ENCODE results near the gene UBXN2A. TPM values are rescaled to one million over a fixed set of nuclear protein-coding genes. Genes with fewer than 3 reads are reported as not detected.

UBXN2A gene
- total and polyA plus RNA-seq, 2 of the 8 experiments (the other 6 are each of a cell fraction or from before 2014, with no cell fraction given): 3.6 to 20.4 TPM

DNA sequence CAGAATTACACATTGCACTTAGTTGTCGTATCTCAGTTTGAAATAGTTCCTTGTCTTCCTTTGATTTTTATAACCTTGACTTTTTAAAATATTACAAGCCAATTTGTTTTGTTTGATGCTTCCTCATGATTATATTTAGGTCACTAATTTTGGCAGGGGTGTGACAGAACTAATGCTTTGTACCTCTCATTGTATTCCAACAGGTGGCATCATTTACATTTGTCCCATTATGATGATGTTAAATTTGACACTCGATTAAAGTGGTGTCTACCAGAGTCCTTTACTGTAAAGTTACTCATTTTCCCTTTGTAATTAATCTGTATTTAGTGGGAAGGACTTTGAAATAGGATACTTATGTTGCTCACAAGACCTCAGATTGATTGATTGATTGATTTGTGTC is 48.1 kb downstream of the UBXN2A start:
- H3K23ac ChIP-seq (ENCODE audit: insufficient read length): no peak overlapping the region
- H3K36me3 ChIP-seq (ENCODE audit: control insufficient read depth in 2 of 4, insufficient read depth in 4 of 4, low read length in 3 of 4): peaks cover 0 to 7% (median 0%) of the 10 kb centered on the region in 4 experiments; a peak in 2 of 8 replicates
- H3K14ac ChIP-seq (ENCODE audit: insufficient read length): no peak overlapping the region
- no peak overlapping the region for H3K4me2 ChIP-seq (ENCODE audit: insufficient read depth in 1 of 2, low read depth in 2 of 2, low read length in 2 of 2)
- H3K56ac ChIP-seq (replicated peaks; ENCODE audit: insufficient read length, low read depth, low read length): no peak overlapping the region
- POLR2A ChIA-PET (ENCODE audit: partially characterized antibody): no interaction called here
- no peaks in the 10 kb centered on the region for H3K9me3 ChIP-seq (ENCODE audit: insufficient read depth in 2 of 2, low read depth in 1 of 2, low read length in 1 of 2)
- H3K4ac ChIP-seq (replicated peaks; ENCODE audit: insufficient read length, low read depth, low read length): no peak overlapping the region
- no peak overlapping the region for H4K8ac ChIP-seq (ENCODE audit: extremely low read depth, insufficient read depth, low read length)
- H3K79me2 ChIP-seq (ENCODE audit: control insufficient read depth in 1 of 2, insufficient read depth in 2 of 2, low read length in 2 of 2): no peaks in the 10 kb centered on the region
- H3K27me3 ChIP-seq (replicated peaks in 1 of 4; ENCODE audit: control insufficient read depth in 3 of 4, extremely low read depth in 1 of 4, insufficient read depth in 3 of 4, low read length in 3 of 4): no peaks in the 10 kb centered on the region
- no peak overlapping the region for H2BK15ac ChIP-seq (ENCODE audit: low read length)
- no peak overlapping the region for H2BK20ac ChIP-seq (ENCODE audit: low read length)
- FAIRE-seq: no peak
- CTCF ChIA-PET (ENCODE audit: partially characterized antibody): no interaction called here
- H3K4me1 ChIP-seq (replicated peaks in 1 of 4; ENCODE audit: control insufficient read depth in 3 of 4, insufficient read depth in 4 of 4, low read length in 3 of 4): no peaks in the 10 kb centered on the region; a peak in 1 of 7 replicates
- H2AFZ ChIP-seq (ENCODE audit: low read length): no peak overlapping the region
- no peak overlapping the region for H3K18ac ChIP-seq (ENCODE audit: extremely low read depth, low read length)
- H3K4me3 ChIP-seq (ENCODE audit: extremely low read depth in 1 of 4, insufficient read depth in 2 of 4, low read depth in 3 of 4, low read length in 4 of 4): no peak overlapping the region
- no peaks in the 10 kb centered on the region for H4K20me1 ChIP-seq (replicated peaks in 1 of 2; ENCODE audit: control insufficient read depth in 1 of 2, insufficient read depth in 2 of 2, low read length in 2 of 2)
- no peak overlapping the region for H2BK12ac ChIP-seq (ENCODE audit: low read depth, low read length)
- H2BK120ac ChIP-seq (replicated peaks; ENCODE audit: low read depth, low read length): no peak overlapping the region
- no peaks in the 10 kb centered on the region for H3K23me2 ChIP-seq (ENCODE audit: low read depth, low read length)
- no peak overlapping the region for H4K5ac ChIP-seq (ENCODE audit: insufficient read length, low read depth, low read length)
- H2AK5ac ChIP-seq (ENCODE audit: low read depth, low read length): no peak overlapping the region
- no peak for TF ChIP-seq RNF2 (IDR thresholded peaks at IDR 0.05; ENCODE audit: borderline replicate concordance, low read depth, low read length, missing control alignments, poor library complexity, severe bottlenecking)
- TF ChIP-seq, protein P1, sequence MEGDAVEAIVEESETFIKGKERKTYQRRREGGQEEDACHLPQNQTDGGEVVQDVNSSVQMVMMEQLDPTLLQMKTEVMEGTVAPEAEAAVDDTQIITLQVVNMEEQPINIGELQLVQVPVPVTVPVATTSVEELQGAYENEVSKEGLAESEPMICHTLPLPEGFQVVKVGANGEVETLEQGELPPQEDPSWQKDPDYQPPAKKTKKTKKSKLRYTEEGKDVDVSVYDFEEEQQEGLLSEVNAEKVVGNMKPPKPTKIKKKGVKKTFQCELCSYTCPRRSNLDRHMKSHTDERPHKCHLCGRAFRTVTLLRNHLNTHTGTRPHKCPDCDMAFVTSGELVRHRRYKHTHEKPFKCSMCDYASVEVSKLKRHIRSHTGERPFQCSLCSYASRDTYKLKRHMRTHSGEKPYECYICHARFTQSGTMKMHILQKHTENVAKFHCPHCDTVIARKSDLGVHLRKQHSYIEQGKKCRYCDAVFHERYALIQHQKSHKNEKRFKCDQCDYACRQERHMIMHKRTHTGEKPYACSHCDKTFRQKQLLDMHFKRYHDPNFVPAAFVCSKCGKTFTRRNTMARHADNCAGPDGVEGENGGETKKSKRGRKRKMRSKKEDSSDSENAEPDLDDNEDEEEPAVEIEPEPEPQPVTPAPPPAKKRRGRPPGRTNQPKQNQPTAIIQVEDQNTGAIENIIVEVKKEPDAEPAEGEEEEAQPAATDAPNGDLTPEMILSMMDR (IDR thresholded peaks at IDR 0.05; ENCODE audit: control extremely low read depth in 1 of 3, insufficient read depth in 1 of 3, low read depth in 1 of 3, low read length in 3 of 3): peak in 1 of 3 experiments; percentile 12; a peak in 1 of 4 replicates
- H3K27ac ChIP-seq (ENCODE audit: low read depth, low read length): no peak overlapping the region
- H4K91ac ChIP-seq (replicated peaks; ENCODE audit: insufficient read length, low read length): no peak overlapping the region
- WGBS, 2 experiments (ENCODE audit: extremely low coverage in 1 of 2, insufficient coverage in 1 of 2, insufficient read length in 1 of 2, insufficient replicate concordance in 2 of 2, low coverage in 1 of 2, low lambda C conversion rate in 2 of 2, missing lambda C conversion rate in 1 of 2): 77% methylated on average over 2 of the region's 2 CpGs; no CpG with 5 or more reads in 1 of the 2 experiments
- no peak overlapping the region for H2BK5ac ChIP-seq (ENCODE audit: low read depth, low read length)
- H3K79me1 ChIP-seq (ENCODE audit: low read depth, low read length): no peaks in the 10 kb centered on the region
- no peak overlapping the region for H3K9ac ChIP-seq (replicated peaks in 1 of 4; ENCODE audit: extremely low read depth in 1 of 4, low read depth in 3 of 4, low read length in 3 of 4)
- no peak for DNase-seq (ENCODE audit: low read depth in 1 of 2, low spot score in 2 of 2)

Measured in H1 (cell line).